Measurements from ENCODE around the gene ARL15.

DNA sequence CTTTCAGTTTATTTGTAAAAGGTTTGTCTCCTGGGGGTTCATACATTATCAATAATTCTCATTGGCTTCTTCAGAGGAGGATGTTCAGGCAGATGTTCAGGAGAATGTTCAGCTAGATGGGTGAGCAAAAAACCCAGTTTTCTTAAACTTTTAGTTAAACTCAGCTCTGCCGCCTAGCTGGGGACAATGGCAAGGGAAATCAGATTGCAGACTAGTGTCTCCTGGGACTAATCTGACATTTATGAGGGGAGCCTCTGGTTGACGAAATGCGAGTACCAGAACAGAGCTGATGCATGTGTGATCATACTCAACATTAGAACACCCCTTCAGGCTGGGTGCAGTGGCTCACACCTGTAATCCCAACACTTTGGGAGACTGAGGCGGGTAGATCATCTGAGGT is 314.4 kb downstream of the ARL15 start:
- TF ChIP-seq GATA2 (CRISPR knock-in tag; IDR thresholded peaks at IDR 0.05) (no peak), POLR2AphosphoS5 (IDR thresholded peaks at IDR 0.05; ENCODE audit: low read depth, low read length) (no peak), EZH2phosphoT487 (IDR thresholded peaks at IDR 0.05; ENCODE audit: borderline replicate concordance, low read depth) (no peak), FOXM1 (IDR thresholded peaks at IDR 0.05; ENCODE audit: low read depth) (no peak), FOSL2 (IDR thresholded peaks at IDR 0.05; ENCODE audit: borderline replicate concordance, low read depth) (no peak), RCOR1 (IDR thresholded peaks at IDR 0.05; ENCODE audit: low read length) (no peak), MEF2A (IDR thresholded peaks at IDR 0.05; ENCODE audit: borderline replicate concordance, low read depth) (no peak), RFX5 (IDR thresholded peaks at IDR 0.05; ENCODE audit: low read length) (no peak), FOXJ3 (CRISPR knock-in tag; IDR thresholded peaks at IDR 0.05) (no peak), EP300 (IDR thresholded peaks at IDR 0.05; ENCODE audit: borderline replicate concordance in 1 of 2, low read depth in 1 of 2, low read length in 1 of 2) (no peak), GABPA (IDR thresholded peaks at IDR 0.05; ENCODE audit: low read depth) (no peak)
- TF ChIP-seq, protein P1, sequence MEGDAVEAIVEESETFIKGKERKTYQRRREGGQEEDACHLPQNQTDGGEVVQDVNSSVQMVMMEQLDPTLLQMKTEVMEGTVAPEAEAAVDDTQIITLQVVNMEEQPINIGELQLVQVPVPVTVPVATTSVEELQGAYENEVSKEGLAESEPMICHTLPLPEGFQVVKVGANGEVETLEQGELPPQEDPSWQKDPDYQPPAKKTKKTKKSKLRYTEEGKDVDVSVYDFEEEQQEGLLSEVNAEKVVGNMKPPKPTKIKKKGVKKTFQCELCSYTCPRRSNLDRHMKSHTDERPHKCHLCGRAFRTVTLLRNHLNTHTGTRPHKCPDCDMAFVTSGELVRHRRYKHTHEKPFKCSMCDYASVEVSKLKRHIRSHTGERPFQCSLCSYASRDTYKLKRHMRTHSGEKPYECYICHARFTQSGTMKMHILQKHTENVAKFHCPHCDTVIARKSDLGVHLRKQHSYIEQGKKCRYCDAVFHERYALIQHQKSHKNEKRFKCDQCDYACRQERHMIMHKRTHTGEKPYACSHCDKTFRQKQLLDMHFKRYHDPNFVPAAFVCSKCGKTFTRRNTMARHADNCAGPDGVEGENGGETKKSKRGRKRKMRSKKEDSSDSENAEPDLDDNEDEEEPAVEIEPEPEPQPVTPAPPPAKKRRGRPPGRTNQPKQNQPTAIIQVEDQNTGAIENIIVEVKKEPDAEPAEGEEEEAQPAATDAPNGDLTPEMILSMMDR (IDR thresholded peaks at IDR 0.05) = no peak
- TF ChIP-seq, protein P2, sequence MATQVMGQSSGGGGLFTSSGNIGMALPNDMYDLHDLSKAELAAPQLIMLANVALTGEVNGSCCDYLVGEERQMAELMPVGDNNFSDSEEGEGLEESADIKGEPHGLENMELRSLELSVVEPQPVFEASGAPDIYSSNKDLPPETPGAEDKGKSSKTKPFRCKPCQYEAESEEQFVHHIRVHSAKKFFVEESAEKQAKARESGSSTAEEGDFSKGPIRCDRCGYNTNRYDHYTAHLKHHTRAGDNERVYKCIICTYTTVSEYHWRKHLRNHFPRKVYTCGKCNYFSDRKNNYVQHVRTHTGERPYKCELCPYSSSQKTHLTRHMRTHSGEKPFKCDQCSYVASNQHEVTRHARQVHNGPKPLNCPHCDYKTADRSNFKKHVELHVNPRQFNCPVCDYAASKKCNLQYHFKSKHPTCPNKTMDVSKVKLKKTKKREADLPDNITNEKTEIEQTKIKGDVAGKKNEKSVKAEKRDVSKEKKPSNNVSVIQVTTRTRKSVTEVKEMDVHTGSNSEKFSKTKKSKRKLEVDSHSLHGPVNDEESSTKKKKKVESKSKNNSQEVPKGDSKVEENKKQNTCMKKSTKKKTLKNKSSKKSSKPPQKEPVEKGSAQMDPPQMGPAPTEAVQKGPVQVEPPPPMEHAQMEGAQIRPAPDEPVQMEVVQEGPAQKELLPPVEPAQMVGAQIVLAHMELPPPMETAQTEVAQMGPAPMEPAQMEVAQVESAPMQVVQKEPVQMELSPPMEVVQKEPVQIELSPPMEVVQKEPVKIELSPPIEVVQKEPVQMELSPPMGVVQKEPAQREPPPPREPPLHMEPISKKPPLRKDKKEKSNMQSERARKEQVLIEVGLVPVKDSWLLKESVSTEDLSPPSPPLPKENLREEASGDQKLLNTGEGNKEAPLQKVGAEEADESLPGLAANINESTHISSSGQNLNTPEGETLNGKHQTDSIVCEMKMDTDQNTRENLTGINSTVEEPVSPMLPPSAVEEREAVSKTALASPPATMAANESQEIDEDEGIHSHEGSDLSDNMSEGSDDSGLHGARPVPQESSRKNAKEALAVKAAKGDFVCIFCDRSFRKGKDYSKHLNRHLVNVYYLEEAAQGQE (IDR thresholded peaks at IDR 0.05; ENCODE audit: low read depth, low read length) = no peak
- TF ChIP-seq, protein P3, sequence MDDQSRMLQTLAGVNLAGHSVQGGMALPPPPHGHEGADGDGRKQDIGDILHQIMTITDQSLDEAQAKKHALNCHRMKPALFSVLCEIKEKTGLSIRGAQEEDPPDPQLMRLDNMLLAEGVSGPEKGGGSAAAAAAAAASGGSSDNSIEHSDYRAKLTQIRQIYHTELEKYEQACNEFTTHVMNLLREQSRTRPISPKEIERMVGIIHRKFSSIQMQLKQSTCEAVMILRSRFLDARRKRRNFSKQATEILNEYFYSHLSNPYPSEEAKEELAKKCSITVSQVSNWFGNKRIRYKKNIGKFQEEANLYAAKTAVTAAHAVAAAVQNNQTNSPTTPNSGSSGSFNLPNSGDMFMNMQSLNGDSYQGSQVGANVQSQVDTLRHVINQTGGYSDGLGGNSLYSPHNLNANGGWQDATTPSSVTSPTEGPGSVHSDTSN (IDR thresholded peaks at IDR 0.05) = no peak

All from SK-N-SH (cell line).